ES-I3 (cell line): ENCODE data around the gene NLRC3.

ENCODE experiments used
- H3K36me3 ChIP-seq: 2 replicates; pipeline ENCODE4 v1.6.1; 2013; ENCODE audit warnings: mild to moderate bottlenecking, low read length, control low read depth, moderate library complexity; ENCODE audit not compliant: insufficient read depth
- H3K4me1 ChIP-seq: 2 replicates; pipeline ENCODE4 v1.6.1; 2013; ENCODE audit warnings: mild to moderate bottlenecking, control low read depth, low read length; ENCODE audit not compliant: insufficient read depth
- H3K9ac ChIP-seq: 2 replicates; pipeline ENCODE4 v1.6.1; 2013; ENCODE audit warnings: low read depth, mild to moderate bottlenecking, low read length, moderate library complexity
- H3K9me3 ChIP-seq: 2 replicates; pipeline ENCODE4 v1.6.1; 2013; ENCODE audit warnings: mild to moderate bottlenecking, low read length, moderate library complexity; ENCODE audit not compliant: control insufficient read depth, insufficient read depth

Gene NLRC3

DNA sequence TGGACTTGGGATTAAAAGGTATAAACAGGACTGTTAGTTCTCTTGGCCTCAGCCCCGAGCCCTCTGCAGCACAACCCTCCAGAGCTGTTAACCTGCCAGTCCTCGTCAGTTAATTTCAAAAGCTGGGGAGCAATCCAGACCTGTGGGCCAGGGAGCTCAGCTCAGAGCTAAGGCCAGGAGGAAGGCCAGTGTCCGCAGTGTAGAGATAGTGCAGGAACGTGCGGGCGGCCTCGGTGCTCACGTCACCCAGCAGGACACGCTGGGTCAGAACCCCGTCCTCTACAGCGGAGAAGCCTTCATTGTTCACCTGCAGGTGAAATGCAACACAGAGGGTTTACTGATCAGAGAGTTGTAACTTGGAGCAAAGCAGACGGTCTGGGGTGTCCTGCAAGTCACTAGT lies 15.4 kb upstream of the NLRC3 start:
- H3K36me3 ChIP-seq, result peaks cover 12% of the 10 kb centered on the region; the same call in 1 of the 2 replicates
- no peaks in the 10 kb centered on the region for H3K9me3 ChIP-seq
- no peaks in the 10 kb centered on the region for H3K4me1 ChIP-seq
- no peak overlapping the region for H3K9ac ChIP-seq

DNA sequence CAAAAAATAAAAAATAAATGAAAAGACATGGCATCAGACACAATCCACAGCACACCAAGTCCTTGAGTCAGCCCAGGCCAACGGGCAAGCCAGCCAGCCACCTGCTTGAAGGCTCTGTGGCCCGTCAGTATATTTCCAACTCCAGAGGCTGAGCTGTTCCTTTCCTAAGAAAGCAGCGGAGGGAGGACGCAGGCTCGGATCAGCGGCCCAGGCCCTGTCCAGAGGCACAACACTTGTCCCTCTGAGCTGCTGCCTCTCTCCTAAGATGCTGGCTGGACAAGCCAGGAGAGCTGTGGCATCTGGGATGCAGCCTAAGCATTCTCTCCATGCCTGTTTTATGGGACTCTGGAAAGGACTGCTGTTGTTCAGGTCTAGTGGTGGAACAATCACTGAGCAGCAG lies 14.8 kb upstream of the NLRC3 start:
- Histone ChIP-seq H3K9ac (no peak overlapping the region), H3K9me3 (no peaks in the 10 kb centered on the region), H3K4me1 (no peaks in the 10 kb centered on the region), H3K36me3 (peaks cover 12% of the 10 kb centered on the region; the same call in 1 of the 2 replicates)

DNA sequence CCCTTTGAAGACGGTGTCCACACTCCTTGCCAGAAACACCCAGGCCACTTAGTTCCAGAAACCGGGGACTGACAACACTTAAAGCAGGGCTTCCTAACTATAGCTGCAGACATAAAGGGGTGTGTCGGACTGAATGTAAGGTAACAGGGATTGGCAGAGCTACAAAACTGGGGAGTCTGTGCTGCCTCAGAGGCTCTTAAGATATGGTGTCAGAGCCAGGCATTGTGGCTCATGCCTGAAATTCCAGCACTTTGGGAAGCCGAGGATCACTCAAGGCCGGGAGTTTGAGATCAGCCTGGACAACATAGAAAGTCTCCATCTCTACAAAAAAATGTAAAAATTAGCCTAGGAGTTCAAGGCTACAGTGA lies 14.2 kb upstream of the NLRC3 start:
- Histone ChIP-seq H3K9ac (no peak overlapping the region), H3K36me3 (peaks cover 12% of the 10 kb centered on the region; the same call in 1 of the 2 replicates), H3K9me3 (no peaks in the 10 kb centered on the region), H3K4me1 (no peaks in the 10 kb centered on the region)

DNA sequence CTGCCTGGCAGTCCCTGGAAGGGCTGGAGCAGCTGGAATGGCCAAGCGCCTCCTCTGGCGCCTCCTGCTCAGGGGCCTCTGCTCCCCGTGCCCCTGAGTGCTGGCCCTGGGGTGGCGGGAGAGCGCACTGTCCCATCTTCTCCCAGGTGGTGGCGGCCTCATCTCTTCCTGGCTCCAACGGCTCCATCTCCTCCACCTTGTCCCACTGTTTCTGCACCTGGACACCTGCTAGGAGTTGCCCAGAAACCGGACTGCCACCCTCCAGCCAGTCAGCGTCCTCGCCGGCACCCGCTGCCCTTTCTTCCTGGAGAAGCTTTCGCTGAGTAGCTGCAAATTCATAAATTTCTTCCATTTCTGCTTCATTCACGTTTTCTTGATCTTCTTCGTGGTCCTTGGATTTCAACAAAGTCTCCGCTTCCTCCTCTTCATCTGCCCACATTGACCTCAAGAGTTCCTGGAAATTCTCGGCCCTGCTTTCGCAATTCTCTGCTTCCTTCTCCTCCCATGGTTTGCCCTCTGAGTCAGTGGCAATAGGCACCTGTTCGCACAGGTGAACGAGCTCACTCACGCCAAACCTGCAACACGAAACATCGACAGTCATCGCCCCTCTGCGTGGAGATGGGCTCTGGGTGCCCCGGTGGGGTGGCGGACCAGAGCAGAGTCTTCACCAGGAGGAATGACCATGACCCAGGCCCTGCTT lies 13.7 kb upstream of the NLRC3 start:
- H3K36me3 ChIP-seq, result peaks cover 12% of the 10 kb centered on the region; the same call in 1 of the 2 replicates
- no peaks in the 10 kb centered on the region for H3K9me3 ChIP-seq
- no peaks in the 10 kb centered on the region for H3K4me1 ChIP-seq
- no peak overlapping the region for H3K9ac ChIP-seq

DNA sequence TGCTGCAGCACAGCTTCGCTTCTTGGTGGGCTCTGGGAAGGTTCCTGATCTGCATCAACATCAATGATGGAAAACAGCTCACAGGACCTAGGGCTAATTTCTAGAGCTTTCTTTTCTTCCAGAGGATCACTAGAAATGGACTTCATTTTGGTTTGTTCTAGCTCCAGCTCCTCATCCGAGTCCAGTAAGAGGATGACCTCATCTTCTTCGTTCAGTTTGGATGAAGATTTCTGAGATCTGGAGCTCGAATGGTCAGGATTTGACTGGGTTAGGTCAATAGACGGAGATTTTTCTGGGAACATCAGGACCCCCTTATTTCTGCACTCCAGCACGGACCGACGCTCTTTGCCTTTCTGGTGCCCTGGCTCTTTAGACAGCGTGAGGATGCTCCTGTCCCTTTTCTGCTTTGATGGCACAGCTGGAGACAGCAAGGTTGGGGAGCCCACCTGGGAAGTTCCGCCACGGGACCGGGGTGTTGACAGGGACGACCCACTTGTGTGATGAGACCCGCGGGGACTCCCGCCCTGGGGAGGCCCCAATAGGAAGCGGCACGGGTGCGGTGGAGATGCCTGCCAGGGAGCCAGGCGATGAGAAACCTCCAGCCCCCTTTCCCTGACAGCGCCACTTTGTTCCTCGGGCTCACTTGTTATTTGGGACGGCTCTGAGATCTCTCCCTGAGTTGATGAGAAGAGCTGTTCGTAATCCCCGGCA lies 12.9 kb upstream of the NLRC3 start:
- Histone ChIP-seq H3K36me3 (peaks cover 12% of the 10 kb centered on the region; the same call in 1 of the 2 replicates), H3K9ac (no peak overlapping the region), H3K9me3 (no peaks in the 10 kb centered on the region), H3K4me1 (no peaks in the 10 kb centered on the region)

DNA sequence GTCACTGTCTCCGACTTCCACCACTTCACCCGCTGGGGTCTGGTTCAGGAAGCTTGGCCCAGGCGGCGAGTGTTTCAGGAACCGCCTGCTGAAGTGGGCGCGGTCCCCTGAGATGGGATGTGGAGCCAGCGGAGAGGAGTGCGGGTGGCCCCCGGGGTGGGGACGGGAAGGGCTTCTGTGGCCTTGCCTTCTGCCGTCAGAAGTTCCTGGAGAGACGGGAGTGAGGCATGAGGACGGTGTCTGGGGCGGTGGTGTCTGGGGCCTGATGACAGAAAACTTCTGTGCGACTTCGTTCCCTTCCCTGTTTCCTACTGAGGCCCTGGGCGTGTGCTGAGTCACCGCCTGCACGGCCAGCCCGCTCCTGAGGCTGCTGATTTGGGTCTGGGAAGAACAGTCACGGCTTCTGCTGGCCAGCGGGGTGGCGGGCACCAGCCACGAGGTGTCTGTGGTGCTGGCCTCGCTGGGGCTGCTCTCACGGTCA lies 12.3 kb upstream of the NLRC3 start:
- Histone ChIP-seq H3K36me3 (peaks cover 12% of the 10 kb centered on the region; the same call in 1 of the 2 replicates), H3K9ac (no peak overlapping the region), H3K4me1 (no peaks in the 10 kb centered on the region), H3K9me3 (no peaks in the 10 kb centered on the region)

DNA sequence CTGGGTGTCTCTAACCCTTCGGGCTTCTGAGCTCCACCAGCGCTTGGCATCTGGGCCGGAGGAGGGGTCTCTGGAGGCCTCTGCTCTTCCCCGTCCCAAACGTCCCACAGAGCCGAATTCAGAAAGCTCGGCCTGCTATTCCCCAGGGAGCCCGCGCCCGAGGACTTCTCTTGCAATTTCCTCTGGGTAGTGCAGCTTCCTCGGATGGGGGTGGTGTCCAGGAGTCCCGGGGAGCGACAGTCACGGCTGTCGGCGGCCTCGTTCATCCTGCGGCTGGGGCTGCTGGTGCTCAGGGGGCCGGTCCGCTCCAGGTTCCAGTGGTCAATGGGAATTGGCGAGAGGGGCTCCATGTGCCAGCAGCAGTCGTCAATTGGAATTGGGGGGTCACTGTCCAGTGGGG lies 11.8 kb upstream of the NLRC3 start:
- H3K36me3 ChIP-seq, result peaks cover 12% of the 10 kb centered on the region; the same call in 1 of the 2 replicates
- no peaks in the 10 kb centered on the region for H3K4me1 ChIP-seq
- H3K9me3 ChIP-seq, result no peaks in the 10 kb centered on the region
- H3K9ac ChIP-seq, result no peak overlapping the region

DNA sequence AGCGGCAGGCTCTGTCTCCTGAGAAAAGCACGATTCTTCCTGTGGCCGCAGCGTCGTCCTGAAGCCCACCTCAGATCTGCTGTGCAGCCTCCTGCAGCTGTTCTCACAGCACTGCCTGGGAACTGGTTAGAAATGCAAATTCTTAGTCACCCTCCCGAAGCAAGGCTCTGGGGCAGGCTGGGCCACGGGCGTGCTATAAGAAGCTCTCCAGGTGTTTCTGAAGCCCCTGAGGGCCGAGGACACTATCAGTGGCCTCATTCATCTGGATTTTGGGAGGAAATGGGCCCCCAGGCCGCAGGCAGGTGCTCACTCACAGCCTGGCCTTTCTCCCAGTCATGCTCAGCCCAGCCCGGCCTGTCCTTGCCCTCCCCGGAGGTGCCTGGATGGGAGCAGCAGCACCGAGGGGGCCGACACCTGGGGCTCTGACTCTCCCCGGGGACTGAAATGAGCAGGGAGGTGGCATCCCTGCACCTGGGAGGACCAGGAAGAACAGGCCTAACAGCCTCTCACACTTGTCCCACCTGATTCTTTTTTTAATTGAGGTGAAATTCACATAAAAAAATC lies 10.4 kb upstream of the NLRC3 start:
- H3K4me1 ChIP-seq, result no peaks in the 10 kb centered on the region
- no peak overlapping the region for H3K9ac ChIP-seq
- no peaks in the 10 kb centered on the region for H3K9me3 ChIP-seq
- H3K36me3 ChIP-seq, result peaks cover 12% of the 10 kb centered on the region; the same call in 1 of the 2 replicates

DNA sequence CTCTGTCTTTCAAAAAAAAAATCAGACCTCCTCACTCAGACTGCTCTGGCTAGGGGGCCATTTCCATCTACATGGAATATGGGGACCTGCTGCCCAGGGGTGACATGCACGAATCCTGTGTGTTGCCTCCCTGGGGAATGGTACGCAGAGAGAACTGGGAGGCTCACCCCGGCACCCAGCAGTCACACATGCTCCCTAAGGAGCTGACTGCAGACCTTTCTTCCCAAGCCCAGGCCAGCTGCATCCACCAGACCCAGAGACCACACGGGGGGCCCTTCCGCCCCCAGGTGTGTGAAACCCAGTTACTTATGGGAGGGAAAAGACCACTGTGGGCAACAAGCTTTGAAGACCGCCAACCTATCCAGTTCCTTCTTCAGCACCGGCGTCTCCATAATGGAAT lies 7.2 kb upstream of the NLRC3 start:
- Histone ChIP-seq H3K9me3 (no peaks in the 10 kb centered on the region), H3K4me1 (peaks cover under 1% of the 10 kb centered on the region; the same call in 1 of the 2 replicates), H3K9ac (no peak overlapping the region), H3K36me3 (0 out of 2 replicates have a peak, but pooled peaks cover 3% of the 10 kb centered on the region)

DNA sequence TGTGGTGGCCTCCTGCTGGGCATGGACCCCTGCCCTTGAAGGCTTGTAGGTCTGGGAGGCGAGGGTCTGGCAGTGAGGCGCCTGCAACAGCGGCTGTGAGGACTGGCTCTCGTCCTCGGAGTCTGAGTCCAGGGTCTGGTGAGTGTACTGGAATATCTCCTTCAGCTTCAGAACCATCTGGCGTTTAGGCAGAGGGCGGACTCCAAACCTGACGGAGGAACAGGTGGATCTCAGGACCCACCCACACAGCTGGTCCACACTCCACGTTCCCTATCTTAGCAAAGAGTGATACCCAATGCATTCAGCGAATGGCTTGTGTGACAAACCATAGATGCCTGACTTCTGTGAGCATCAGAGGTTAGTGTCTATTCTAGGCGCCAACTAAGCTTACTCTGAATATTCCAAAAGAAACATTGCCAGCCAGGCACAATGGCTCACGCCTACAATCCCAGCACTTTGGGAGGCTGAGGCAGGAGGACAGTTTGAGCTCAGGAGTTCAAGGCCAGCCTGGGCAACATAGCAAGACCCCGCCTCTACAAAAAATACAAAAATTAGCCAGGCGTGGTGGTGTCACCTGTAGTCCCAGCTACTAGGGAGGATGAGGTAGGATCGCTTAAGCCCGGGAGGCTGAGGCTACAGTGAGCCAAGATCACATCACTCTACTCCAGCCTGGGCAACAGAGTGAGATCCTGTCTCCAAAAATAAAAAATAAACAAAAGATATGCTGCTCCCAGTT lies 6.3 kb upstream of the NLRC3 start:
- peaks cover 8% of the 10 kb centered on the region; the same call in 1 of the 2 replicates for H3K4me1 ChIP-seq
- no peaks in the 10 kb centered on the region for H3K9me3 ChIP-seq
- H3K9ac ChIP-seq, result no peak overlapping the region
- 0 out of 2 replicates have a peak, but pooled peaks cover 3% of the 10 kb centered on the region for H3K36me3 ChIP-seq

DNA sequence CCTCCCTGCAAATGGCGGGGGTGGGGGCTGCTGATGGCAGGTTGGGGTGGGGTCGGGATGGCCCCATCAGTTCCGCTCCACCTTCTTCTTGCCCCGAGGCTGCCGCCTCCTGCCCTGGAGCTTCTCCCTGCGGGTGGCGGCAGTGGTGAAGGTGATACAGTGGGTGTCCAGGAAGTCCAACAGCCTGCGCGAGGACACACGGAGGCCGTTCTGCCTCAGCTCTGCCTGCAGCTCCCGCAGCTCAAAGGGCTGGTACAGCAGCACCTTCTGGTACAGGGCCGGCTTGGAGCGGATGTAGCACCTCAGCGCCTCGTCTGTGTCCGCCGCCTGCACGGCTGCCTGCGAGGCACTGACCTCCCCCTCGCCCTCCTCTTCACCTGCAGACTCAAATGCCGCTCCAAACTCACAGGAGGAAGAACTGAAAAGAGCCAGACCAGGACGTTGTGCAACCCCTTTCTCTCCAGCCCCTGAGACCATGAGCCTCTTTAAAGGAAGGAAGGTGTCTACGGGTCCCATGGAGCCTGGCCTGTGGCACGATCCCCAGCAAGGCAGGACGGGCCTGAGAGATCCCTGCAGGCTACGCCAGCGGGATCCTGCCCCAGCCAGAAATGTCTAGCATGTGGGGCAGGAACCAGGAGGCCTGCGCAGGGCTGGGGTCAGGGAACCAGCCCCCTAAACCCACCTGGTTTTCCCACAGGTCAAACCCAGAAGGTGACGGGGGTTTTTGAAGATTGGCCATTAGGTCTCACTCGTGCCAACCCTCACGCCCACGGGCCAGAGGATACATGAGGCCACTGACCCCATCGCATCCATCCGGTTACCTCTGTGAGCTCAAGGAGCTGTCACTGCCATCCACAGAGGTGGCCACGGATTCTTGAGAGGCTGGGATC lies 5.3 kb upstream of the NLRC3 start:
- no peaks in the 10 kb centered on the region for H3K36me3 ChIP-seq
- no peak overlapping the region for H3K9ac ChIP-seq
- H3K4me1 ChIP-seq, result peaks cover 8% of the 10 kb centered on the region; the same call in 1 of the 2 replicates
- no peaks in the 10 kb centered on the region for H3K9me3 ChIP-seq

DNA sequence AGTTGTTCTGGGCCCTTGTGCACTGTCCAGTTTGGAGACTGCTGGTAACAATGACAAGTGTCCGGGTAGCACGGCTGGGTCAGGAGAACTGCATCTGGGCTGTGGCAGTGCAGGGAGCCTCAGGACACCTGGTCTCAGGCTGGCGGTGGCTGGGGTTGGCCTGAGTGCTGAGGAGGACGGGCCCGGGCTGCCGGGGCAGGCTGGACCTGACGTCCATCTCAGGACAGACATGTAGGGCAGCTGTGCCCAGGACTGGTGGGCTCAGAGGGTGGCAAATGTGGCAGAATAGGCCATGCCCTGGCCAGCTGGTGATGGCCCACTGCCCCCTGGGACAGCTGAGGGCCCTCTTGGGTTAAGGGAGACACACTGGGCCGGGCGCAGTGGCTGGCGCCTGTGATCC lies 4.2 kb upstream of the NLRC3 start:
- no peaks in the 10 kb centered on the region for H3K9me3 ChIP-seq
- H3K4me1 ChIP-seq, result peaks cover 8% of the 10 kb centered on the region; the same call in 1 of the 2 replicates
- no peaks in the 10 kb centered on the region for H3K36me3 ChIP-seq
- no peak overlapping the region for H3K9ac ChIP-seq

DNA sequence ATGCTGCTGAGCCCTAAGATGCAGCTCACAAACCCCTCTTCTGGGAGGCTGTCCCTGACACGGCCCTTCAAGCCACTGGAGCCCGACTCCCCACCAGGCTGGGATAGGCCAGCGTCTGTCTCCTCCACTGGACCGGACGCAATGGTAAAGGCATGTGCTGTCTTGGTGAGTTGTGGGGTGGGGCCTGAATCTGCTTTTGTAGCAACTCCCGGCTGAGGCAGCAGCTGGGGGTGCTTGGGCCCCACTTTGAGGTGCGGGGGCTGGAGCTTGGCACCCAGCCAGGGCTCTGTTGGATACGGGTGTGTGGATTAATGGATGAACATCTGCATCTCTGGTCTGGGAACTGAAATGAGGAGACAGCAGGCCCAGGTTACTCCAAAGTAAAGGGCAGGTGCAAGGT lies 3.5 kb upstream of the NLRC3 start:
- H3K36me3 ChIP-seq, result no peaks in the 10 kb centered on the region
- H3K9me3 ChIP-seq, result no peaks in the 10 kb centered on the region
- H3K4me1 ChIP-seq, result peaks cover 8% of the 10 kb centered on the region; the same call in 1 of the 2 replicates
- no peak overlapping the region for H3K9ac ChIP-seq
